Measurements from ENCODE around the gene RBM4B. TPM values are rescaled to one million over a fixed set of nuclear protein-coding genes. Genes with fewer than 3 reads are reported as not detected.
A peak's percentile ranks its signal among the peaks of the same experiment; 100 is the strongest.

RBM4B gene
- total and polyA plus RNA-seq, 4 experiments from 2014 or later: 6.3 to 26.9 (median 21.0) TPM

GRCh38 chr11:66715346-66716085 lies 37.8 kb upstream of the RBM4B start:
- no peak overlapping the region for H3K4me3 Mint-ChIP-seq
- no peak overlapping the region for H3K4me3 ChIP-seq (ENCODE audit: low read length in 2 of 2)
- H3K36me3 ChIP-seq (ENCODE audit: insufficient read depth, low read length): no peaks in the 10 kb centered on the region
- no peaks in the 10 kb centered on the region for H3K36me3 Mint-ChIP-seq
- no peaks in the 10 kb centered on the region for H3K9me3 Mint-ChIP-seq
- H3K27ac ChIP-seq (ENCODE audit: low read depth, low read length): no peak overlapping the region
- CTCF ChIA-PET (ENCODE audit: partially characterized antibody): no interaction called here
- peaks cover 16 to 41% of the 10 kb centered on the region in 2 donors for H3K27me3 Mint-ChIP-seq
- H3K9me3 ChIP-seq (ENCODE audit: control insufficient read depth in 1 of 2, low read length in 2 of 2): no peaks in the 10 kb centered on the region
- H3K27ac Mint-ChIP-seq: no peak overlapping the region
- DNase-seq: no peak
- POLR2A ChIA-PET (ENCODE audit: partially characterized antibody): no interaction called here
- no peaks in the 10 kb centered on the region for H3K27me3 ChIP-seq (ENCODE audit: insufficient read depth, low read length)
- intact Hi-C loops (cut with micrococcal nuclease): no loop called here
- H3K4me1 ChIP-seq (ENCODE audit: insufficient read depth, low read length): no peaks in the 10 kb centered on the region
- peaks cover 0 to 4% (median 3%) of the 10 kb centered on the region in 4 donors for H3K4me1 Mint-ChIP-seq

DNA sequence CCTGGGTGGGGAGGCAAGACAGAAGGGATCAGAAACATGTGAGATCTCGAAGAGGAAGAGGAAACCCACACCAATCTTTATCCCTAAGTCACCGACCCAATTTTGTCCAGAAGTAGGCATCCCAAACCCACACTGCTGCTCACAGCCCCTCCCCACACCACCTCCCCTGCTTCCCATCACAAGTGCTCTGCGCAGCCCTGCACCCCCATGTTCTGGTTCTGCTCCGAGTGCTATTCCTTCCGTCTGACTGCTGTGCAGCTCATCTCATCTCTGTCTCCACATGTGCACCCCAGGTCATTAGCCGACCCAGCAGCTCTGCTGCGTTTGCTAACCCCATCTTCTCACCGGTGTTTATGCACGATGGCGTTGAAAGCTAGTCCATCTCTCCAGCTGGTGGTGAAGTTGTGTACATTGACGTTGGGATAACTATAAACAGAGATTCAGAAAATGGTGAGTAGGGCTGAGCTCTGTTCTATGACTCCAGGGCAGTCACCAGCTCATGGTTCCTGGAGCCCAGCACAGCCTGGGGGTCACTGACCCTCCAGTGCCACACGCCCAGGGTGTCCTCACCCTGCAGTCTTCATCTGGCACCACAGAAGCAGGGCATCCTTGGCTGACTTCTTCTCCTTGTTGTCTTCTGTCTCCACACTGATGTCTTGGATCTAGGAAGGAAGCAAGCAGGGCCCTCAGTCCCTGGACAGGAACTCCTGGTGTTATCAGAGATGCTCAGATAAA lies 36.2 kb upstream of the RBM4B start:
- Mint-ChIP-seq H3K4me1 (no peaks in the 10 kb centered on the region), H3K9me3 (no peaks in the 10 kb centered on the region), H3K27me3 (peaks cover 9 to 34% of the 10 kb centered on the region in 2 donors), H3K36me3 (no peaks in the 10 kb centered on the region), H3K4me3 (no peak overlapping the region), H3K27ac (peak overlapping the region in 2 of 7 donors; percentile 36 to 66)
- ChIA-PET POLR2A (ENCODE audit: partially characterized antibody) (no interaction called here), CTCF (ENCODE audit: partially characterized antibody) (no interaction called here)
- H3K9me3 ChIP-seq (ENCODE audit: control insufficient read depth in 1 of 2, low read length in 2 of 2): no peaks in the 10 kb centered on the region
- intact Hi-C loops (cut with micrococcal nuclease): no loop called here
- H3K4me1 ChIP-seq (ENCODE audit: insufficient read depth, low read length): no peaks in the 10 kb centered on the region
- no peak for DNase-seq
- no peak overlapping the region for H3K4me3 ChIP-seq (ENCODE audit: low read length in 2 of 2)
- no peaks in the 10 kb centered on the region for H3K36me3 ChIP-seq (ENCODE audit: insufficient read depth, low read length)
- no peak overlapping the region for H3K27ac ChIP-seq (ENCODE audit: low read depth, low read length)
- H3K27me3 ChIP-seq (ENCODE audit: insufficient read depth, low read length): no peaks in the 10 kb centered on the region

GRCh38 chr11:66710384-66710930 lies 32.8 kb upstream of the RBM4B start:
- intact Hi-C loops (cut with micrococcal nuclease): no loop called here
- Mint-ChIP-seq H3K9me3 (peaks cover 0 to 1% (median 0%) of the 10 kb centered on the region in 8 donors), H3K36me3 (no peaks in the 10 kb centered on the region), H3K27me3 (peaks cover 7 to 22% of the 10 kb centered on the region in 2 donors), H3K27ac (no peak overlapping the region), H3K4me3 (no peak overlapping the region), H3K4me1 (no peaks in the 10 kb centered on the region)
- DNase-seq: no peak
- H3K27me3 ChIP-seq (ENCODE audit: insufficient read depth, low read length): no peaks in the 10 kb centered on the region
- no peak overlapping the region for H3K27ac ChIP-seq (ENCODE audit: low read depth, low read length)
- ChIA-PET POLR2A (ENCODE audit: partially characterized antibody) (no interaction called here), CTCF (ENCODE audit: partially characterized antibody) (no interaction called here)
- no peaks in the 10 kb centered on the region for H3K4me1 ChIP-seq (ENCODE audit: insufficient read depth, low read length)
- H3K9me3 ChIP-seq (ENCODE audit: control insufficient read depth in 1 of 2, low read length in 2 of 2): no peaks in the 10 kb centered on the region
- no peak overlapping the region for H3K4me3 ChIP-seq (ENCODE audit: low read length in 2 of 2)
- no peaks in the 10 kb centered on the region for H3K36me3 ChIP-seq (ENCODE audit: insufficient read depth, low read length)

- DNase-seq: no peak
- Histone ChIP-seq H3K4me1 (ENCODE audit: insufficient read depth, low read length) (no peaks in the 10 kb centered on the region), H3K27me3 (ENCODE audit: insufficient read depth, low read length) (no peaks in the 10 kb centered on the region), H3K36me3 (ENCODE audit: insufficient read depth, low read length) (no peaks in the 10 kb centered on the region), H3K9me3 (ENCODE audit: control insufficient read depth in 1 of 2, low read length in 2 of 2) (no peaks in the 10 kb centered on the region), H3K4me3 (ENCODE audit: low read length in 2 of 2) (no peak overlapping the region), H3K27ac (ENCODE audit: low read depth, low read length) (no peak overlapping the region)
- ChIA-PET POLR2A (ENCODE audit: partially characterized antibody) (no interaction called here), CTCF (ENCODE audit: partially characterized antibody) (interaction anchor here (3.1 kb wide), 1 partner anchor 13 kb away, joined by 8 read pairs; no protein-coding TSS in a partner anchor)
- intact Hi-C loops (cut with micrococcal nuclease): no loop called here
- H3K36me3 Mint-ChIP-seq: no peaks in the 10 kb centered on the region
- peaks cover 3 to 13% of the 10 kb centered on the region in 2 donors for H3K27me3 Mint-ChIP-seq
- H3K4me3 Mint-ChIP-seq: no peak overlapping the region
- H3K9me3 Mint-ChIP-seq: peaks cover 0 to 1% (median 0%) of the 10 kb centered on the region in 8 donors
- H3K27ac Mint-ChIP-seq: no peak overlapping the region
- no peaks in the 10 kb centered on the region for H3K4me1 Mint-ChIP-seq
Measured at GRCh38 chr11:66708701-66709100, 31.0 kb upstream of the RBM4B start.

DNA sequence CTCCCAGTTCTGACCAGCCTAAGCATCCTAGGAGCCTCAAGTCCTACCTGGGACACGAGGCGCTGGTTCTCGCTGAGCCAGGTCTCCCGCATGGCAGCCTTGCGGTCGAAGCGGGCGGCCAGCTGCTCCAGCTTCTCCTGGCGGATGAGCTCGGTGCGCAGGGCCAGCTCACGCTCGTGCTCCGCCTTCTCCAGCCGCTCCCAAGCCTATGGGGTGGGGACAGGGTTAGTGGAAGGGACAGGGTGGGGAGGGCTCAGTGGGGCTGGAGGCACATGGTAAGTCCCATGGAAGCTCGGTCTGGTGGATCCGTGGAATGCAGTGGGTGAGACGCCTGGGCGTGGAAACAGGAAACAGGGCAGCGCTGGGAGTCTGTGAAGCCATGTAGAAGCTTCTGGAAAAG lies 30.4 kb upstream of the RBM4B start:
- Histone ChIP-seq H3K9me3 (ENCODE audit: control insufficient read depth in 1 of 2, low read length in 2 of 2) (no peaks in the 10 kb centered on the region), H3K27me3 (ENCODE audit: insufficient read depth, low read length) (no peaks in the 10 kb centered on the region), H3K36me3 (ENCODE audit: insufficient read depth, low read length) (no peaks in the 10 kb centered on the region), H3K4me1 (ENCODE audit: insufficient read depth, low read length) (no peaks in the 10 kb centered on the region), H3K27ac (ENCODE audit: low read depth, low read length) (no peak overlapping the region), H3K4me3 (ENCODE audit: low read length in 2 of 2) (no peak overlapping the region)
- H3K36me3 Mint-ChIP-seq: no peaks in the 10 kb centered on the region
- no peaks in the 10 kb centered on the region for H3K4me1 Mint-ChIP-seq
- ChIA-PET CTCF (ENCODE audit: partially characterized antibody) (interaction anchor here (3.1 kb wide), 1 partner anchor 12 kb away, joined by 8 read pairs; no protein-coding TSS in a partner anchor), POLR2A (ENCODE audit: partially characterized antibody) (no interaction called here)
- DNase-seq: no peak
- H3K4me3 Mint-ChIP-seq: no peak overlapping the region
- peaks cover 0 to 9% of the 10 kb centered on the region in 2 donors for H3K27me3 Mint-ChIP-seq
- intact Hi-C loops (cut with micrococcal nuclease): no loop called here
- H3K9me3 Mint-ChIP-seq: peaks cover 0 to 1% (median 0%) of the 10 kb centered on the region in 8 donors
- H3K27ac Mint-ChIP-seq: no peak overlapping the region

- Histone ChIP-seq H3K9me3 (ENCODE audit: control insufficient read depth in 1 of 2, low read length in 2 of 2) (no peaks in the 10 kb centered on the region), H3K27ac (ENCODE audit: low read depth, low read length) (no peak overlapping the region), H3K36me3 (ENCODE audit: insufficient read depth, low read length) (no peaks in the 10 kb centered on the region), H3K27me3 (ENCODE audit: insufficient read depth, low read length) (no peaks in the 10 kb centered on the region), H3K4me3 (ENCODE audit: low read length in 2 of 2) (no peak overlapping the region), H3K4me1 (ENCODE audit: insufficient read depth, low read length) (no peaks in the 10 kb centered on the region)
- Mint-ChIP-seq H3K27me3 (peaks cover 0 to 8% of the 10 kb centered on the region in 2 donors), H3K27ac (peak overlapping the region in 1 of 7 donors; percentile 23), H3K4me1 (no peaks in the 10 kb centered on the region), H3K4me3 (no peak overlapping the region), H3K36me3 (no peaks in the 10 kb centered on the region), H3K9me3 (peaks cover 0 to 1% (median 0%) of the 10 kb centered on the region in 8 donors)
- intact Hi-C loops (cut with micrococcal nuclease): no loop called here
- no peak for DNase-seq
- ChIA-PET CTCF (ENCODE audit: partially characterized antibody) (interaction anchor here (3.1 kb wide), 1 partner anchor 12 kb away, joined by 8 read pairs; no protein-coding TSS in a partner anchor), POLR2A (ENCODE audit: partially characterized antibody) (no interaction called here)
Measured at GRCh38 chr11:66707486-66707885, 29.8 kb upstream of the RBM4B start.

GRCh38 chr11:66706989-66707388 lies 29.3 kb upstream of the RBM4B start:
- H3K36me3 Mint-ChIP-seq: no peaks in the 10 kb centered on the region
- Histone ChIP-seq H3K4me3 (ENCODE audit: low read length in 2 of 2) (no peak overlapping the region), H3K4me1 (ENCODE audit: insufficient read depth, low read length) (no peaks in the 10 kb centered on the region), H3K27ac (ENCODE audit: low read depth, low read length) (no peak overlapping the region), H3K9me3 (ENCODE audit: control insufficient read depth in 1 of 2, low read length in 2 of 2) (no peaks in the 10 kb centered on the region), H3K27me3 (ENCODE audit: insufficient read depth, low read length) (no peaks in the 10 kb centered on the region), H3K36me3 (ENCODE audit: insufficient read depth, low read length) (no peaks in the 10 kb centered on the region)
- DNase-seq: no peak
- ChIA-PET CTCF (ENCODE audit: partially characterized antibody) (interaction anchor here (3.1 kb wide), 1 partner anchor 11 kb away, joined by 8 read pairs; no protein-coding TSS in a partner anchor), POLR2A (ENCODE audit: partially characterized antibody) (no interaction called here)
- H3K4me1 Mint-ChIP-seq: no peaks in the 10 kb centered on the region
- H3K4me3 Mint-ChIP-seq: no peak overlapping the region
- peaks cover 0 to 1% (median 0%) of the 10 kb centered on the region in 8 donors for H3K9me3 Mint-ChIP-seq
- H3K27me3 Mint-ChIP-seq: peaks cover 0 to 8% of the 10 kb centered on the region in 2 donors
- intact Hi-C loops (cut with micrococcal nuclease): no loop called here
- H3K27ac Mint-ChIP-seq: no peak overlapping the region

Measured in CD4-positive, alpha-beta memory T cell (primary cell).